ENCODE data around the gene RAB25. TPM values are rescaled to one million over a fixed set of nuclear protein-coding genes. Genes with fewer than 3 reads are reported as not detected.
"Not testable (repeated sequence)": the region's sequence is repeated elsewhere in the genome, so short reads cannot be mapped to it uniquely, and the experiment has no call there.

The RAB25 gene
- total and polyA plus RNA-seq, 4 donors, result 62.7 to 156 (median 87.2) TPM

- ATAC-seq (ENCODE audit: insufficient read depth, low FRiP score), result no peak
- no peaks in the 10 kb centered on the region for H3K9me3 ChIP-seq (ENCODE audit: control insufficient read depth in 4 of 4, insufficient read depth in 3 of 4, low read length in 3 of 4)
- peaks cover 0 to 4% (median under 1%) of the 10 kb centered on the region in 4 donors for H3K36me3 ChIP-seq (ENCODE audit: control insufficient read depth in 4 of 4, insufficient read depth in 4 of 4, low read length in 4 of 4)
- 53 to 55% methylated on average over 4 of the region's 4 CpGs for WGBS, 2 donors
- H3K9ac ChIP-seq (ENCODE audit: insufficient read depth in 1 of 2, low read length in 2 of 2), result no peak overlapping the region
- no peak for DNase-seq
- H3K4me3 ChIP-seq, result no peak overlapping the region
- TF ChIP-seq CTCF (IDR thresholded peaks at IDR 0.05; ENCODE audit: control extremely low read depth, extremely low read depth), result no peak
- H3K27me3 ChIP-seq (ENCODE audit: control insufficient read depth in 3 of 3, insufficient read depth in 3 of 3, low read length in 2 of 3), result no peaks in the 10 kb centered on the region
- no peak overlapping the region for H3K27ac ChIP-seq (ENCODE audit: low read depth in 1 of 2, low read length in 1 of 2)
- H3K4me1 ChIP-seq (ENCODE audit: control insufficient read depth in 5 of 5, insufficient read depth in 5 of 5, low read length in 5 of 5), result peaks cover 0 to 25% (median 5%) of the 10 kb centered on the region in 5 donors
These were observed 9.6 kb downstream of the RAB25 start for GRCh38 chr1:156070548-156070947.

- not testable (repeated sequence) for H3K27ac ChIP-seq (ENCODE audit: low read depth in 1 of 2, low read length in 1 of 2); H3K27me3 ChIP-seq (ENCODE audit: control insufficient read depth in 3 of 3, insufficient read depth in 3 of 3, low read length in 2 of 3); H3K9ac ChIP-seq (ENCODE audit: insufficient read depth in 1 of 2, low read length in 2 of 2); H3K9me3 ChIP-seq (ENCODE audit: control insufficient read depth in 4 of 4, insufficient read depth in 3 of 4, low read length in 3 of 4); ATAC-seq (ENCODE audit: insufficient read depth, low FRiP score); DNase-seq; H3K4me3 ChIP-seq
- peaks cover 0 to 10% (median 4%) of the 10 kb centered on the region in 4 donors for H3K36me3 ChIP-seq (ENCODE audit: control insufficient read depth in 4 of 4, insufficient read depth in 4 of 4, low read length in 4 of 4)
- H3K4me1 ChIP-seq (ENCODE audit: control insufficient read depth in 5 of 5, insufficient read depth in 5 of 5, low read length in 5 of 5), result peaks cover 0 to 33% (median 7%) of the 10 kb centered on the region in 5 donors
- 90 to 92% methylated on average over 7 of the region's 7 CpGs for WGBS, 2 donors
These were observed 10.4 kb downstream of the RAB25 start for GRCh38 chr1:156071332-156071816.

GRCh38 chr1:156072251-156072650, 11.3 kb downstream of the RAB25 start:
- H3K27ac ChIP-seq (ENCODE audit: low read depth in 1 of 2, low read length in 1 of 2), result no peak overlapping the region
- ATAC-seq (ENCODE audit: insufficient read depth, low FRiP score), result no peak
- H3K9ac ChIP-seq (ENCODE audit: insufficient read depth in 1 of 2, low read length in 2 of 2), result no peak overlapping the region
- DNase-seq, result no peak
- H3K4me3 ChIP-seq, result no peak overlapping the region
- TF ChIP-seq CTCF (IDR thresholded peaks at IDR 0.05; ENCODE audit: control extremely low read depth, extremely low read depth), result no peak
- H3K36me3 ChIP-seq (ENCODE audit: control insufficient read depth in 4 of 4, insufficient read depth in 4 of 4, low read length in 4 of 4), result peaks cover 0 to 14% (median 5%) of the 10 kb centered on the region in 4 donors
- peaks cover 0 to 42% (median 7%) of the 10 kb centered on the region in 5 donors for H3K4me1 ChIP-seq (ENCODE audit: control insufficient read depth in 5 of 5, insufficient read depth in 5 of 5, low read length in 5 of 5)
- WGBS, 2 donors, result 71% methylated on average over 6 of the region's 6 CpGs
- no peaks in the 10 kb centered on the region for H3K27me3 ChIP-seq (ENCODE audit: control insufficient read depth in 3 of 3, insufficient read depth in 3 of 3, low read length in 2 of 3)
- H3K9me3 ChIP-seq (ENCODE audit: control insufficient read depth in 4 of 4, insufficient read depth in 3 of 4, low read length in 3 of 4), result no peaks in the 10 kb centered on the region

- H3K4me1 ChIP-seq (ENCODE audit: control insufficient read depth in 5 of 5, insufficient read depth in 5 of 5, low read length in 5 of 5), result peaks cover 0 to 51% (median 13%) of the 10 kb centered on the region in 5 donors
- DNase-seq (no peak), ATAC-seq (ENCODE audit: insufficient read depth, low FRiP score) (no peak)
- no peaks in the 10 kb centered on the region for H3K27me3 ChIP-seq (ENCODE audit: control insufficient read depth in 3 of 3, insufficient read depth in 3 of 3, low read length in 2 of 3)
- H3K4me3 ChIP-seq, result no peak overlapping the region
- H3K9ac ChIP-seq (ENCODE audit: insufficient read depth in 1 of 2, low read length in 2 of 2), result no peak overlapping the region
- no peak for TF ChIP-seq CTCF (IDR thresholded peaks at IDR 0.05; ENCODE audit: control extremely low read depth, extremely low read depth)
- H3K27ac ChIP-seq (ENCODE audit: low read depth in 1 of 2, low read length in 1 of 2), result no peak overlapping the region
- H3K36me3 ChIP-seq (ENCODE audit: control insufficient read depth in 4 of 4, insufficient read depth in 4 of 4, low read length in 4 of 4), result peaks cover 0 to 17% (median 5%) of the 10 kb centered on the region in 4 donors
- no peaks in the 10 kb centered on the region for H3K9me3 ChIP-seq (ENCODE audit: control insufficient read depth in 4 of 4, insufficient read depth in 3 of 4, low read length in 3 of 4)
- 0 to 35% methylated on average over 1 of the region's 1 CpG for WGBS, 2 donors
These were observed 12.2 kb downstream of the RAB25 start for GRCh38 chr1:156073110-156073687.
